Ascending aorta (tissue), 2 donors: Measurements from ENCODE around the gene CRY1. TPM values are rescaled to one million over a fixed set of nuclear protein-coding genes. Genes with fewer than 3 reads are reported as not detected.

Source experiments
- DNase-seq, 2 donors: peaks; one replicate each; pipeline ENCODE4 v3.0.0-alpha.2; 2019; ENCODE audit warnings: low spot score in 2 of 2
- H3K27ac ChIP-seq, 2 donors: fragments of 200-600 bp; sonication (generic); one replicate each; pipeline ENCODE4 v1.5.1; 2016 to 2017; ENCODE audit warnings: mild to moderate bottlenecking in 1 of 2
- H3K27me3 ChIP-seq: fragments of 200-600 bp; sonication (generic); one replicate; pipeline ENCODE4 v1.5.1; 2017
- H3K36me3 ChIP-seq, 2 donors: fragments of 200-600 bp; sonication (generic); one replicate each; pipeline ENCODE4 v1.5.1; 2016
- H3K4me1 ChIP-seq, 2 donors: fragments of 200-600 bp; sonication (generic); one replicate each; pipeline ENCODE4 v1.5.1; 2016 to 2017; ENCODE audit warnings: mild to moderate bottlenecking in 1 of 2
- H3K4me3 ChIP-seq, 2 donors: fragments of 200-600 bp; sonication (generic); one replicate each; pipeline ENCODE4 v1.5.1; 2016 to 2017; ENCODE audit warnings: mild to moderate bottlenecking in 1 of 2
- H3K9me3 ChIP-seq, 2 donors: fragments of 200-600 bp; sonication (generic); one replicate each; pipeline ENCODE4 v1.5.1; 2016
- intact Hi-C: fragments of 100-400 bp; cut with DNase I; formaldehyde crosslinking; loops from one replicate; pipeline ENCODE4 v1.15.1; 2023
- total RNA-seq: library from RNA; depleted of rRNA; stranded (reverse); fragments of >200 nt; gene quantifications from one replicate; pipeline ENCODE4 v1.1.0, GENCODE V29; 2016
- TF ChIP-seq, protein P1 (sequence below), 3 experiments: fragments of 200-600 bp in 2 of 3; fragments of 450-650 bp in 1 of 3; sonication (generic) in 2 of 3; IDR thresholded peaks; one replicate each; pipeline ENCODE4 v1.5.1; 2016 to 2019; ENCODE audit warnings: antibody characterized with exemption in 3 of 3, mild to moderate bottlenecking in 1 of 3, moderate library complexity in 1 of 3

The CRY1 gene
- total RNA-seq, 1 donor from 2014 or later = 23.0 TPM

DNA sequence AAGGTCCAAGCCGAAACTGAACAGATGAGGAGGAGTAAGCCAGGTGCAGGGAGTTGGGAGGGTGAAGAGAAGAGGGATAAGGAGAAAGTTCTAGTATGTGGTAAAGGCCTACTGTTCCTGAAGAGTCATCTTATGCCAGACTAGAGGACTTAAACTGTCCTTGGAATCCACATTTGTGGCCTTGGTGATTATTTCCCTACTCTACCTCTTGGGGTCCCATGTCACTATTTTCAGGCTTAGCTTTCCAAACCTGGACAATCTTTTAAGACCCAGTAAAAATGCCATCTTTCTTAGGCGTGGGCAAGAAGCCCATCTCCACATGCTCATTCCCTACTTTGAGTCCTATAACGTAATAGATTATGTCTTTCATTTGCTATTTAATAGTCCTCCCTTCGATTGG, 40.1 kb upstream of the CRY1 start:
- Histone ChIP-seq H3K4me1 (no peaks in the 10 kb centered on the region), H3K4me3 (no peak overlapping the region), H3K36me3 (no peaks in the 10 kb centered on the region), H3K27me3 (no peaks in the 10 kb centered on the region), H3K9me3 (no peaks in the 10 kb centered on the region), H3K27ac (no peak overlapping the region)
- DNase-seq = no peak
- TF ChIP-seq, protein P1, sequence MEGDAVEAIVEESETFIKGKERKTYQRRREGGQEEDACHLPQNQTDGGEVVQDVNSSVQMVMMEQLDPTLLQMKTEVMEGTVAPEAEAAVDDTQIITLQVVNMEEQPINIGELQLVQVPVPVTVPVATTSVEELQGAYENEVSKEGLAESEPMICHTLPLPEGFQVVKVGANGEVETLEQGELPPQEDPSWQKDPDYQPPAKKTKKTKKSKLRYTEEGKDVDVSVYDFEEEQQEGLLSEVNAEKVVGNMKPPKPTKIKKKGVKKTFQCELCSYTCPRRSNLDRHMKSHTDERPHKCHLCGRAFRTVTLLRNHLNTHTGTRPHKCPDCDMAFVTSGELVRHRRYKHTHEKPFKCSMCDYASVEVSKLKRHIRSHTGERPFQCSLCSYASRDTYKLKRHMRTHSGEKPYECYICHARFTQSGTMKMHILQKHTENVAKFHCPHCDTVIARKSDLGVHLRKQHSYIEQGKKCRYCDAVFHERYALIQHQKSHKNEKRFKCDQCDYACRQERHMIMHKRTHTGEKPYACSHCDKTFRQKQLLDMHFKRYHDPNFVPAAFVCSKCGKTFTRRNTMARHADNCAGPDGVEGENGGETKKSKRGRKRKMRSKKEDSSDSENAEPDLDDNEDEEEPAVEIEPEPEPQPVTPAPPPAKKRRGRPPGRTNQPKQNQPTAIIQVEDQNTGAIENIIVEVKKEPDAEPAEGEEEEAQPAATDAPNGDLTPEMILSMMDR (IDR thresholded peaks at IDR 0.05) = no peak
- intact Hi-C loops = no loop called here

DNA sequence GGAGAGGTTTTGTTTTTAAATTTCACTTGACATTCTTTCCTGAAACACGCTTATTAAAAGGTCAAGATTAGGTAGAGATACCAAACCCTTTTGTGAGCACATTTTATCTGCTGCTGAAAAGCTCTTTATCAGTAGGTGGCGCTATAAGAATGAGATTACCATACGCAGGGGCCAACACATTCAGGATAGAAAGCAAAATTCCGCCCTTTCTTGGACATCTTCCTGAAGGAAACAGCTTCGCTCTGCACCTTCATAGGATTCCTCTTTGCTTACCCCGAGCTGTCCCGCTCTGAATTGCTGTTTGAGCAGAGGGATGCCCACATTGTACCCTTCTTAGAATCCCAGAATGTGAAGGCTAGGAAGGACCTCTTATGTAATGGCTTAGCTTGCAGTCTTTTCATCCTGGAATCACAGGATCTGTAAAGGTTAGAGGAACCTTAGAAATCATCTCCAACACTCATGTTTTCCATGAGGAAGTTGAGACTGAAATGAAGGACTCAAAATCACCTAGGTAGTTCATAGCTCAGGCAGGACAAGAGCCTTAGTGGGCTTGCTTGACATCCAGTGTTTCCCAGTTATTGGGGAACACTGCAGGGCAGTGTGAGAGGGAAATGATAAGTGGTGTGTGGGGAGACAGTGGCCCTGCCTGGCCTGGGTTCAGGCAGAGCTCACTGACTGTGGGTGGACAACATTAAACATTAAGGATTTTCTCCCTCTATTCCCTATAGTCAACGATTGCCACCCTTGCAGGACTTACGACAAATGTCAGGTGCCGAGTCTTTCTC, 38.7 kb upstream of the CRY1 start:
- no peak overlapping the region for H3K4me3 ChIP-seq
- H3K27ac ChIP-seq = no peak overlapping the region
- no peaks in the 10 kb centered on the region for H3K9me3 ChIP-seq
- H3K36me3 ChIP-seq = no peaks in the 10 kb centered on the region
- DNase-seq = no peak
- intact Hi-C loops = loop anchor here (1.0 kb wide), 1 partner anchor 475 kb away; no protein-coding TSS in a partner anchor
- no peaks in the 10 kb centered on the region for H3K27me3 ChIP-seq
- no peaks in the 10 kb centered on the region for H3K4me1 ChIP-seq
- TF ChIP-seq, protein P1 (IDR thresholded peaks at IDR 0.05) = peak; percentile 28 to 71 (median 52)

DNA sequence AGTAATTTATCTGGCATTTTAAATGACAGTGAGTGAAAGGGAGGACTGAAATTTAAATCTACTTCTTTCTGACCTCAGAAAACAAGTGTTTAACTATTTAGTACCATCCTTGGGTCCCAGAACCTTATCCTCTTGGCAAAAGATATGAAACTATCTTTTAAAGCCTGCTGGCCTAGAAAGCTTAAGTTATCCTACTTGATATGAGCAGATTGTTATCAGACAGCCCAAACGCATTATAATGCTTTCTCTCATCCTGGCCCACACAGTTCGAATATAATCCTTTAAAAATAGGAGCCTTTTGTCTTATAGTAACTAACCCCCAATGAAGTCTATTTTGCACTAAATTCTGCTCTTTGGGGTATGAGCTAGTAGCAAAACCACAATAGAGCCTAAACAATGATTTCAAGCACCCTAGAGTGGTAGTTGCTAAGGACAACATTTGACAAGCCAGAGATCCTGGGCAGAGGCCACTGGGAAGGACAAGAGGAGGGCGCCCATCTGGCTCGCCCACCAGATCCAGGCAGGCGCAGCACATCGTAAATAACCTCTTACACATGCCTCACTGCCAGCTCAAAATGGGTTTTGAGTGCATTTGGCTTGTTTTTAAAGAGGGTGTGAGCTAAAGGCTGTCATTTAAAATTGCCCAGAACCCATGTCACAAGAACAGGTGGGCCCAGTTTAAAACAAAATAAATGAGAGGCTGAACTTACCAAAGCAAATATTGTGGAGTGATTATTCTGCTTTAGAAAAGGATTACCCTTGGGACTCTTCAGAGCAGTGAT, 37.7 kb upstream of the CRY1 start:
- intact Hi-C loops = loop anchor here (1.0 kb wide), 1 partner anchor 476 kb away; no protein-coding TSS in a partner anchor
- TF ChIP-seq, protein P1 (IDR thresholded peaks at IDR 0.05) = no peak
- Histone ChIP-seq H3K27me3 (no peaks in the 10 kb centered on the region), H3K4me1 (no peaks in the 10 kb centered on the region), H3K27ac (no peak overlapping the region), H3K9me3 (no peaks in the 10 kb centered on the region), H3K4me3 (no peak overlapping the region), H3K36me3 (no peaks in the 10 kb centered on the region)
- no peak for DNase-seq

DNA sequence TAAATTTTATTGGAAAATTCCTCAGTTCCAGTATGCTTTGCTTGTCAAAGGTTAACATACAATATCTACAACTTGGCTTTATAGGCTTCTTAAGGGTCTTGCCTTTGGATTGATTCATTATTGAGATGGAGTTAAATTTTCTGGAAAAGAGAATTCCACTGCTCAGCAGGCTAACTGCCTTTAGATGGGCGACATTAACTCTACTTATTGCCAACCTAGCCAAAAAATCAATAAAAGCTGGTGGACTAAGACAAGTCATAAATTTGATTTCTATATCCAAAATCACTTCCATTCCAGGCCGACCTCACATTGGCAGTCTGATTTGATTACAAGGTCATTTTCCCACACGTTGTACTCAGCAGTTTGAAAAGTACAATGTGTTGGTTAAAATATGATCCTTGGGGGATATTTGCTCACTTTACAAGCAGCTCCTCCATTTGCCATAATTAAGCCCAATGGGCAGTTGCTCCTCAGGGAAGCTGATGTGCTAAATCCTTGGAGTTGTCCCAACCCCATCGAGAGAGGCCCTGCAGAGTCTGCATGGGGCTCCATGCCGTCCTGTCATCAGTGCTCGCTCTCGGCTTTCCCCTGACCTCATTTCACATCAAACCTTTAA, 36.1 kb upstream of the CRY1 start:
- no peak for DNase-seq
- Histone ChIP-seq H3K27me3 (no peaks in the 10 kb centered on the region), H3K4me1 (no peaks in the 10 kb centered on the region), H3K4me3 (no peak overlapping the region), H3K9me3 (no peaks in the 10 kb centered on the region), H3K27ac (no peak overlapping the region), H3K36me3 (no peaks in the 10 kb centered on the region)
- TF ChIP-seq, protein P1 (IDR thresholded peaks at IDR 0.05) = no peak
- intact Hi-C loops = no loop called here

DNA sequence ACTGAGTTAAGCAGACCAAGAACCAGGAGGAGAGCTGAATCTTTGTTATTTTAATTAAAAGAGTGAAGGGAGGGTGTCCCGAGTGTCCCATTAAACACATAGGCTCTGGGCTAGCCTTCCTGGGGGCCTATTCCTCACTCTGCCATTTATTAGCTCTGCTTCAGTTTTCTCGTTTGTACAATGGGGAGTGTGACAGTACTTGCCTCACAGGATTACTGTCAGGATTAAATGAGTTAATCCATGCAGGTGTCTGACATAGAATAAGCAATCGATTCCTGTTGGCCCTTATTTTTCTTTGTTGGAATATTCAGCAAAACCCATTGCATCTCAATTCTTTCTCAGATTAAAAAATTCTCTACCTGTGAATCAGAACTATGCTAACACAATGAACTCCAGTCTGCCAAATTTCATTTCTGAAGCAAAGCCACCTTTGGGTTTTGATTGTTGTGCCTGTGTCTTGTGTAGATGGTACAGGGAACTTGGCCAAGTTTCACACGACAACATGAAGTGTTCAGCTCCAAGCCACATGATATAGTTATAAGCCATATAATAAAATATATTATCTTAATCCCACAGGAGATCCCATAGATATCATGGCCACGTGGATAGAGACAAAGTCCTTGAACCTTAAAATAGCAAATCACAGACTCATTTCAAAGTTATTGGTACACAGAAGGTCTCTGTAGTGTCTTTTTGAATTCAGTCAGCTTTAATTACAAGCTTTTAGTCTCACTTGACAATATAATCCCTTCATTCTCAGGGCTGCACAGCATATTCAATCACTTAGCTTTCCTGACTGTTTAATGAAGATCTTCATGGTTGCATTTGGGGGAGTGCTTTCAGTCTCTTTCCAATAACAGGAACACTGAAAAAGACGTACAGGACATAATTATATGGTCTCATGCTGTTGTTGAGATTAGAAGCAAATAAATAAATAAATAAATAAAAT, 34.4 kb upstream of the CRY1 start:
- no peaks in the 10 kb centered on the region for H3K4me1 ChIP-seq
- intact Hi-C loops = no loop called here

More for the DNA sequence above, 34.4 kb upstream of the CRY1 start:
- H3K4me3 ChIP-seq = no peak overlapping the region
- no peak overlapping the region for H3K27ac ChIP-seq
- no peaks in the 10 kb centered on the region for H3K27me3 ChIP-seq
- no peaks in the 10 kb centered on the region for H3K9me3 ChIP-seq
- no peaks in the 10 kb centered on the region for H3K36me3 ChIP-seq
- TF ChIP-seq, protein P1 (IDR thresholded peaks at IDR 0.05) = no peak
- DNase-seq = no peak
